HepG2 (cell line): ENCODE measurements around the gene C6orf136. TPM values are rescaled to one million over a fixed set of nuclear protein-coding genes. Genes with fewer than 3 reads are reported as not detected.

Experiments
- CAMTA2 ChIP-seq: sonication (generic); formaldehyde crosslinking; IDR thresholded peaks from 2 replicates; pipeline ENCODE4 v1.4.0; 2020; ENCODE audit warnings: mild to moderate bottlenecking, missing genetic modification reagents, borderline replicate concordance
- DRAP1 ChIP-seq: IDR thresholded peaks from 2 replicates; pipeline ENCODE4 v1.6.1; 2016; ENCODE audit warnings: missing genetic modification reagents, missing compliant biosample characterization
- ELF1 ChIP-seq: sonication (generic); formaldehyde crosslinking; IDR thresholded peaks from 2 replicates; pipeline ENCODE4 v1.4.0; 2020; ENCODE audit warnings: missing genetic modification reagents
- IRF1 ChIP-seq: sonication (generic); formaldehyde crosslinking; IDR thresholded peaks from 2 replicates; pipeline ENCODE4 v1.4.0; 2020; ENCODE audit warnings: low read depth, mild to moderate bottlenecking, missing genetic modification reagents
- KLF16 ChIP-seq, 2 experiments: sonication (generic) in 1 of 2; formaldehyde crosslinking in 1 of 2; IDR thresholded peaks; 2 replicates each; pipeline versions ENCODE4 v1.6.1 to v1.8.0; 2016 to 2023; ENCODE audit warnings: missing genetic modification reagents in 2 of 2, missing compliant biosample characterization in 1 of 2
- RBM39 ChIP-seq: fragments of 200-400 bp; formaldehyde crosslinking; IDR thresholded peaks from one replicate; pipeline ENCODE4 v1.6.1; 2018; ENCODE audit warnings: antibody characterized with exemption, mild to moderate bottlenecking, low read depth, low read length; ENCODE audit not compliant: poor library complexity, severe bottlenecking
- SMARCC2 ChIP-seq: fragments of 450-650 bp; IDR thresholded peaks from 2 replicates; pipeline ENCODE4 v1.6.1; 2017; ENCODE audit warnings: antibody characterized with exemption, mild to moderate bottlenecking
- ZBTB25 ChIP-seq: IDR thresholded peaks from 2 replicates; pipeline ENCODE4 v1.6.1; 2018; ENCODE audit warnings: missing genetic modification reagents
- ZFP41 ChIP-seq: sonication (generic); formaldehyde crosslinking; IDR thresholded peaks from 2 replicates; pipeline ENCODE4 v1.4.0; 2020; ENCODE audit warnings: mild to moderate bottlenecking, missing genetic modification reagents, borderline replicate concordance
- ZFY ChIP-seq: sonication (generic); formaldehyde crosslinking; IDR thresholded peaks from 2 replicates; pipeline ENCODE4 v1.4.0; 2020; ENCODE audit warnings: missing genetic modification reagents
- ZMAT5 ChIP-seq: sonication (generic); formaldehyde crosslinking; IDR thresholded peaks from 2 replicates; pipeline ENCODE4 v1.5.0; 2020; ENCODE audit warnings: mild to moderate bottlenecking, low read depth, missing genetic modification reagents, borderline replicate concordance
- ZNF12 ChIP-seq: sonication (generic); formaldehyde crosslinking; IDR thresholded peaks from 2 replicates; pipeline ENCODE4 v1.5.0; 2020; ENCODE audit warnings: missing genetic modification reagents
- ZNF142 ChIP-seq: sonication (generic); formaldehyde crosslinking; IDR thresholded peaks from 2 replicates; pipeline ENCODE4 v1.4.0; 2020; ENCODE audit warnings: missing genetic modification reagents
- ZNF280B ChIP-seq: sonication (generic); formaldehyde crosslinking; IDR thresholded peaks from 2 replicates; pipeline ENCODE4 v1.5.0; 2020; ENCODE audit warnings: missing genetic modification reagents, mild to moderate bottlenecking, borderline replicate concordance
- ZNF510 ChIP-seq: sonication (generic); formaldehyde crosslinking; IDR thresholded peaks from 2 replicates; pipeline ENCODE4 v1.4.0; 2020; ENCODE audit warnings: low read depth, mild to moderate bottlenecking, missing genetic modification reagents
- ZNF552 ChIP-seq: sonication (generic); formaldehyde crosslinking; IDR thresholded peaks from 2 replicates; pipeline ENCODE4 v1.9.0; 2022; ENCODE audit warnings: missing genetic modification reagents, mild to moderate bottlenecking, borderline replicate concordance
- ZNF782 ChIP-seq: sonication (generic); formaldehyde crosslinking; IDR thresholded peaks from 2 replicates; pipeline ENCODE4 v1.4.0; 2020; ENCODE audit warnings: missing genetic modification reagents, mild to moderate bottlenecking, borderline replicate concordance
- polyA plus RNA-seq, 8 experiments: library from polyadenylated mRNA; depleted of rRNA in 3 of 8; stranded (reverse) in 7 of 8; unstranded in 1 of 8; fragments of >200 nt; fragmentation: Illumina TruSeq in 4 of 8; extraction: Trizol in 4 of 8; gene quantifications; 2 replicates each; pipeline versions ENCODE4 v1.2.1 to v1.2.3, GENCODE V29; 2011 to 2016; ENCODE audit warnings: low read depth in 4 of 8, missing spikeins in 1 of 8, mixed read lengths in 1 of 8; ENCODE audit not compliant: insufficient read depth in 1 of 8
- total RNA-seq, 5 experiments: library from RNA; depleted of rRNA; stranded (reverse); fragments of >200 nt; fragmentation: Illumina TruSeq; extraction: Trizol; gene quantifications; 2 replicates each; pipeline ENCODE4 v1.2.3, GENCODE V29; 2016; ENCODE audit warnings: low read depth in 1 of 5

Gene C6orf136
- total and polyA plus RNA-seq, 2 of the 13 experiments (the other 11 are each of a cell fraction or from before 2014, with no cell fraction given): 12.0 to 26.2 TPM

- TF ChIP-seq ZNF280B (CRISPR knock-in tag) (peak; percentile 72), ZNF510 (CRISPR knock-in tag) (0 out of 2 replicates have a peak, but pooled peaks have one; percentile 70), ELF1 (CRISPR knock-in tag) (peak; percentile 69), KLF16 (CRISPR knock-in tag; IDR thresholded peaks at IDR 0.05) (peak in 1 of 2 experiments; percentile 87; a peak in 2 of 4 replicates), ZNF12 (CRISPR knock-in tag) (no peak), ZNF552 (no peak), ZNF142 (CRISPR knock-in tag) (no peak; the same call in 1 of the 2 replicates), IRF1 (CRISPR knock-in tag) (no peak), ZBTB25 (CRISPR knock-in tag) (peak; percentile 50; the same call in 1 of the 2 replicates), ZFY (CRISPR knock-in tag) (peak; percentile 93), RBM39 (peak; percentile 90), SMARCC2 (no peak), DRAP1 (CRISPR knock-in tag) (peak; percentile 68), CAMTA2 (0 out of 2 replicates have a peak, but pooled peaks have one; percentile 38), ZFP41 (0 out of 2 replicates have a peak, but pooled peaks have one; percentile 45), ZMAT5 (CRISPR knock-in tag) (no peak), ZNF782 (CRISPR knock-in tag) (peak; percentile 91; the same call in 1 of the 2 replicates)
Measured at GRCh38 chr6:30626484-30627366, 20.2 kb upstream of the C6orf136 start, which contains the start of gene ATAT1 (continued).
